ENCODE measurements around the gene USP12. TPM values are rescaled to one million over a fixed set of nuclear protein-coding genes. Genes with fewer than 3 reads are reported as not detected.

USP12 gene
- total and polyA plus RNA-seq, 2 experiments from 2014 or later = 18.4 to 39.3 TPM

DNA sequence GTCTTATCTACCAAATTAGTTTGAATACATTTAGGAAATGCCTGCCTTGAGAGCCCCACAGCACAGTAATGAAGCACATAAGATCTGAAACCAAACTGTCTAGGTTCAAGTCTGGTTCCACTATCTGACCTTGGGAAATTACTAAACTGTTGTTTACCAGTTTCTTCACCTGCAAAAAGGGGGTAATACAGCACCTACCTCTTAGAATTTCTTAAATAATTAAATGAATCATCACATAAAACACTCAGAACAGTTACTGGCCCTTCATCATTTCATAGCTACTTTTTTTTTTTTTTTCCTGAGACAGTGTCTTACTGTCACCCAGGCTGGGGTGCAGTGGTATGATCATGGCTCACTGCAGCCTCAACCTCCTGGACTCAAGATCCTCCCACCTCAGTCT lies 59.6 kb downstream of the USP12 start:
- TF ChIP-seq ZNF114 (CRISPR knock-in tag; IDR thresholded peaks at IDR 0.05) = no peak
- TF ChIP-seq EZH2 (IDR thresholded peaks at IDR 0.05; ENCODE audit: low read depth, unreplicated experiment) = no peak
- TF ChIP-seq CREB1 (CRISPR knock-in tag; IDR thresholded peaks at IDR 0.05; ENCODE audit: low read depth) = no peak
- TF ChIP-seq, protein P1, sequence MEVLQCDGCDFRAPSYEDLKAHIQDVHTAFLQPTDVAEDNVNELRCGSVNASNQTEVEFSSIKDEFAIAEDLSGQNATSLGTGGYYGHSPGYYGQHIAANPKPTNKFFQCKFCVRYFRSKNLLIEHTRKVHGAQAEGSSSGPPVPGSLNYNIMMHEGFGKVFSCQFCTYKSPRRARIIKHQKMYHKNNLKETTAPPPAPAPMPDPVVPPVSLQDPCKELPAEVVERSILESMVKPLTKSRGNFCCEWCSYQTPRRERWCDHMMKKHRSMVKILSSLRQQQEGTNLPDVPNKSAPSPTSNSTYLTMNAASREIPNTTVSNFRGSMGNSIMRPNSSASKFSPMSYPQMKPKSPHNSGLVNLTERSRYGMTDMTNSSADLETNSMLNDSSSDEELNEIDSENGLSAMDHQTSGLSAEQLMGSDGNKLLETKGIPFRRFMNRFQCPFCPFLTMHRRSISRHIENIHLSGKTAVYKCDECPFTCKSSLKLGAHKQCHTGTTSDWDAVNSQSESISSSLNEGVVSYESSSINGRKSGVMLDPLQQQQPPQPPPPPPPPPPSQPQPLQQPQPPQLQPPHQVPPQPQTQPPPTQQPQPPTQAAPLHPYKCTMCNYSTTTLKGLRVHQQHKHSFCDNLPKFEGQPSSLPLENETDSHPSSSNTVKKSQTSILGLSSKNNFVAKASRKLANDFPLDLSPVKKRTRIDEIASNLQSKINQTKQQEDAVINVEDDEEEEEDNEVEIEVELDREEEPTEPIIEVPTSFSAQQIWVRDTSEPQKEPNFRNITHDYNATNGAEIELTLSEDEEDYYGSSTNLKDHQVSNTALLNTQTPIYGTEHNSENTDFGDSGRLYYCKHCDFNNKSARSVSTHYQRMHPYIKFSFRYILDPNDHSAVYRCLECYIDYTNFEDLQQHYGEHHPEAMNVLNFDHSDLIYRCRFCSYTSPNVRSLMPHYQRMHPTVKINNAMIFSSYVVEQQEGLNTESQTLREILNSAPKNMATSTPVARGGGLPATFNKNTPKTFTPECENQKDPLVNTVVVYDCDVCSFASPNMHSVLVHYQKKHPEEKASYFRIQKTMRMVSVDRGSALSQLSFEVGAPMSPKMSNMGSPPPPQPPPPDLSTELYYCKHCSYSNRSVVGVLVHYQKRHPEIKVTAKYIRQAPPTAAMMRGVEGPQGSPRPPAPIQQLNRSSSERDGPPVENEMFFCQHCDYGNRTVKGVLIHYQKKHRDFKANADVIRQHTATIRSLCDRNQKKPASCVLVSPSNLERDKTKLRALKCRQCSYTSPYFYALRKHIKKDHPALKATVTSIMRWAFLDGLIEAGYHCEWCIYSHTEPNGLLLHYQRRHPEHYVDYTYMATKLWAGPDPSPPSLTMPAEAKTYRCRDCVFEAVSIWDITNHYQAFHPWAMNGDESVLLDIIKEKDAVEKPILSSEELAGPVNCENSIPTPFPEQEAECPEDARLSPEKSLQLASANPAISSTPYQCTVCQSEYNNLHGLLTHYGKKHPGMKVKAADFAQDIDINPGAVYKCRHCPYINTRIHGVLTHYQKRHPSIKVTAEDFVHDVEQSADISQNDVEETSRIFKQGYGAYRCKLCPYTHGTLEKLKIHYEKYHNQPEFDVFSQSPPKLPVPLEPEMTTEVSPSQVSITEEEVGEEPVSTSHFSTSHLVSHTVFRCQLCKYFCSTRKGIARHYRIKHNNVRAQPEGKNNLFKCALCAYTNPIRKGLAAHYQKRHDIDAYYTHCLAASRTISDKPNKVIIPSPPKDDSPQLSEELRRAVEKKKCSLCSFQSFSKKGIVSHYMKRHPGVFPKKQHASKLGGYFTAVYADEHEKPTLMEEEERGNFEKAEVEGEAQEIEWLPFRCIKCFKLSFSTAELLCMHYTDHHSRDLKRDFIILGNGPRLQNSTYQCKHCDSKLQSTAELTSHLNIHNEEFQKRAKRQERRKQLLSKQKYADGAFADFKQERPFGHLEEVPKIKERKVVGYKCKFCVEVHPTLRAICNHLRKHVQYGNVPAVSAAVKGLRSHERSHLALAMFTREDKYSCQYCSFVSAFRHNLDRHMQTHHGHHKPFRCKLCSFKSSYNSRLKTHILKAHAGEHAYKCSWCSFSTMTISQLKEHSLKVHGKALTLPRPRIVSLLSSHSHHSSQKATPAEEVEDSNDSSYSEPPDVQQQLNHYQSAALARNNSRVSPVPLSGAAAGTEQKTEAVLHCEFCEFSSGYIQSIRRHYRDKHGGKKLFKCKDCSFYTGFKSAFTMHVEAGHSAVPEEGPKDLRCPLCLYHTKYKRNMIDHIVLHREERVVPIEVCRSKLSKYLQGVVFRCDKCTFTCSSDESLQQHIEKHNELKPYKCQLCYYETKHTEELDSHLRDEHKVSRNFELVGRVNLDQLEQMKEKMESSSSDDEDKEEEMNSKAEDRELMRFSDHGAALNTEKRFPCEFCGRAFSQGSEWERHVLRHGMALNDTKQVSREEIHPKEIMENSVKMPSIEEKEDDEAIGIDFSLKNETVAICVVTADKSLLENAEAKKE (CRISPR knock-in tag; IDR thresholded peaks at IDR 0.05) = no peak
- TF ChIP-seq EZH2phosphoT487 (IDR thresholded peaks at IDR 0.05; ENCODE audit: unreplicated experiment) = no peak
- TF ChIP-seq STAT1 (IDR thresholded peaks at IDR 0.05; ENCODE audit: unreplicated experiment) = no peak
- no peak for TF ChIP-seq NANOG (IDR thresholded peaks at IDR 0.05; ENCODE audit: borderline replicate concordance)
- TF ChIP-seq, protein P2, sequence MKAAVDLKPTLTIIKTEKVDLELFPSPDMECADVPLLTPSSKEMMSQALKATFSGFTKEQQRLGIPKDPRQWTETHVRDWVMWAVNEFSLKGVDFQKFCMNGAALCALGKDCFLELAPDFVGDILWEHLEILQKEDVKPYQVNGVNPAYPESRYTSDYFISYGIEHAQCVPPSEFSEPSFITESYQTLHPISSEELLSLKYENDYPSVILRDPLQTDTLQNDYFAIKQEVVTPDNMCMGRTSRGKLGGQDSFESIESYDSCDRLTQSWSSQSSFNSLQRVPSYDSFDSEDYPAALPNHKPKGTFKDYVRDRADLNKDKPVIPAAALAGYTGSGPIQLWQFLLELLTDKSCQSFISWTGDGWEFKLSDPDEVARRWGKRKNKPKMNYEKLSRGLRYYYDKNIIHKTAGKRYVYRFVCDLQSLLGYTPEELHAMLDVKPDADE (IDR thresholded peaks at IDR 0.05) = no peak
- TF ChIP-seq POLR2AphosphoS5 (IDR thresholded peaks at IDR 0.05; ENCODE audit: low read depth) = no peak
- TF ChIP-seq, protein P3, sequence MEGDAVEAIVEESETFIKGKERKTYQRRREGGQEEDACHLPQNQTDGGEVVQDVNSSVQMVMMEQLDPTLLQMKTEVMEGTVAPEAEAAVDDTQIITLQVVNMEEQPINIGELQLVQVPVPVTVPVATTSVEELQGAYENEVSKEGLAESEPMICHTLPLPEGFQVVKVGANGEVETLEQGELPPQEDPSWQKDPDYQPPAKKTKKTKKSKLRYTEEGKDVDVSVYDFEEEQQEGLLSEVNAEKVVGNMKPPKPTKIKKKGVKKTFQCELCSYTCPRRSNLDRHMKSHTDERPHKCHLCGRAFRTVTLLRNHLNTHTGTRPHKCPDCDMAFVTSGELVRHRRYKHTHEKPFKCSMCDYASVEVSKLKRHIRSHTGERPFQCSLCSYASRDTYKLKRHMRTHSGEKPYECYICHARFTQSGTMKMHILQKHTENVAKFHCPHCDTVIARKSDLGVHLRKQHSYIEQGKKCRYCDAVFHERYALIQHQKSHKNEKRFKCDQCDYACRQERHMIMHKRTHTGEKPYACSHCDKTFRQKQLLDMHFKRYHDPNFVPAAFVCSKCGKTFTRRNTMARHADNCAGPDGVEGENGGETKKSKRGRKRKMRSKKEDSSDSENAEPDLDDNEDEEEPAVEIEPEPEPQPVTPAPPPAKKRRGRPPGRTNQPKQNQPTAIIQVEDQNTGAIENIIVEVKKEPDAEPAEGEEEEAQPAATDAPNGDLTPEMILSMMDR (conservative IDR thresholded peaks at IDR 0.05; ENCODE audit: low read depth in 2 of 2) = no peak
- no peak for TF ChIP-seq ZNF331 (CRISPR knock-in tag; IDR thresholded peaks at IDR 0.05; ENCODE audit: low read depth)
- TF ChIP-seq, protein P4, sequence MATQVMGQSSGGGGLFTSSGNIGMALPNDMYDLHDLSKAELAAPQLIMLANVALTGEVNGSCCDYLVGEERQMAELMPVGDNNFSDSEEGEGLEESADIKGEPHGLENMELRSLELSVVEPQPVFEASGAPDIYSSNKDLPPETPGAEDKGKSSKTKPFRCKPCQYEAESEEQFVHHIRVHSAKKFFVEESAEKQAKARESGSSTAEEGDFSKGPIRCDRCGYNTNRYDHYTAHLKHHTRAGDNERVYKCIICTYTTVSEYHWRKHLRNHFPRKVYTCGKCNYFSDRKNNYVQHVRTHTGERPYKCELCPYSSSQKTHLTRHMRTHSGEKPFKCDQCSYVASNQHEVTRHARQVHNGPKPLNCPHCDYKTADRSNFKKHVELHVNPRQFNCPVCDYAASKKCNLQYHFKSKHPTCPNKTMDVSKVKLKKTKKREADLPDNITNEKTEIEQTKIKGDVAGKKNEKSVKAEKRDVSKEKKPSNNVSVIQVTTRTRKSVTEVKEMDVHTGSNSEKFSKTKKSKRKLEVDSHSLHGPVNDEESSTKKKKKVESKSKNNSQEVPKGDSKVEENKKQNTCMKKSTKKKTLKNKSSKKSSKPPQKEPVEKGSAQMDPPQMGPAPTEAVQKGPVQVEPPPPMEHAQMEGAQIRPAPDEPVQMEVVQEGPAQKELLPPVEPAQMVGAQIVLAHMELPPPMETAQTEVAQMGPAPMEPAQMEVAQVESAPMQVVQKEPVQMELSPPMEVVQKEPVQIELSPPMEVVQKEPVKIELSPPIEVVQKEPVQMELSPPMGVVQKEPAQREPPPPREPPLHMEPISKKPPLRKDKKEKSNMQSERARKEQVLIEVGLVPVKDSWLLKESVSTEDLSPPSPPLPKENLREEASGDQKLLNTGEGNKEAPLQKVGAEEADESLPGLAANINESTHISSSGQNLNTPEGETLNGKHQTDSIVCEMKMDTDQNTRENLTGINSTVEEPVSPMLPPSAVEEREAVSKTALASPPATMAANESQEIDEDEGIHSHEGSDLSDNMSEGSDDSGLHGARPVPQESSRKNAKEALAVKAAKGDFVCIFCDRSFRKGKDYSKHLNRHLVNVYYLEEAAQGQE (IDR thresholded peaks at IDR 0.05; ENCODE audit: unreplicated experiment) = no peak
- no peak for TF ChIP-seq JUNB (IDR thresholded peaks at IDR 0.05; ENCODE audit: unreplicated experiment)
- ATAC-seq (no peak), DNase-seq (ENCODE audit: low spot score) (no peak)
- Histone ChIP-seq H3K79me2 (replicated peaks; ENCODE audit: insufficient read depth) (peaks cover 85% of the 10 kb centered on the region), H3K36me3 (ENCODE audit: insufficient read depth) (no peaks in the 10 kb centered on the region; the same call in 1 of the 2 replicates), H3K27ac (ENCODE audit: low read depth) (no peak overlapping the region), H3F3A (replicated peaks; ENCODE audit: low read depth) (no peaks in the 10 kb centered on the region), H3K4me2 (no peak overlapping the region), H3K9me2 (ENCODE audit: insufficient read depth) (no peaks in the 10 kb centered on the region), H3K4me3 (no peak overlapping the region), H3K27me3 (ENCODE audit: insufficient read depth) (no peaks in the 10 kb centered on the region), H3K4me1 (ENCODE audit: insufficient read depth) (peaks cover 5% of the 10 kb centered on the region; the same call in 1 of the 2 replicates), H2AFZ (no peak overlapping the region), H4K20me1 (replicated peaks; ENCODE audit: insufficient read depth) (peaks cover 5% of the 10 kb centered on the region)
- H3K36me3 Mint-ChIP-seq (ENCODE audit: low read depth) = peaks cover 12% of the 10 kb centered on the region; the same call in 1 of the 3 replicates
- peaks cover 4% of the 10 kb centered on the region; the same call in 2 of the 3 replicates for H3K4me1 Mint-ChIP-seq
- H3K4me3 Mint-ChIP-seq = no peak overlapping the region
- no peaks in the 10 kb centered on the region for H3K27me3 Mint-ChIP-seq (ENCODE audit: insufficient read depth, low read depth, poor library complexity)
- H3K27ac Mint-ChIP-seq = no peak overlapping the region
- no peaks in the 10 kb centered on the region for H3K9me3 Mint-ChIP-seq

All from GM23338 (cell line).